ENCODE data around the gene NFKBIE. TPM values are rescaled to one million over a fixed set of nuclear protein-coding genes. Genes with fewer than 3 reads are reported as not detected.

Gene NFKBIE
- total and polyA plus RNA-seq, 2 of the 13 experiments (the other 11 are each of a cell fraction or from before 2014, with no cell fraction given), result 6.7 to 14.5 TPM

GRCh38 chr6:44221291-44221960 is 43.9 kb downstream of the NFKBIE start (continued):
- TF ChIP-seq ZBTB49 (CRISPR knock-in tag; IDR thresholded peaks at IDR 0.05; ENCODE audit: borderline replicate concordance) (no peak), KDM5A (IDR thresholded peaks at IDR 0.05; ENCODE audit: borderline replicate concordance, low read length) (no peak), THAP9 (CRISPR knock-in tag; IDR thresholded peaks at IDR 0.05; ENCODE audit: borderline replicate concordance) (peak; percentile 62; the same call in 1 of the 2 replicates), ZNF430 (CRISPR knock-in tag; IDR thresholded peaks at IDR 0.05) (peak; percentile 69; the same call in 1 of the 2 replicates), UBTF (CRISPR knock-in tag; IDR thresholded peaks at IDR 0.05) (peak; percentile 78), ZBTB4 (CRISPR knock-in tag; IDR thresholded peaks at IDR 0.05; ENCODE audit: borderline replicate concordance) (peak; percentile 91; the same call in 1 of the 2 replicates), ZNF34 (CRISPR knock-in tag; IDR thresholded peaks at IDR 0.05; ENCODE audit: borderline replicate concordance) (no peak), PAWR (CRISPR knock-in tag; IDR thresholded peaks at IDR 0.05; ENCODE audit: borderline replicate concordance) (no peak), SP5 (CRISPR knock-in tag; IDR thresholded peaks at IDR 0.05; ENCODE audit: borderline replicate concordance, low read depth) (peak; percentile 41; the same call in 1 of the 2 replicates), SSRP1 (CRISPR knock-in tag; IDR thresholded peaks at IDR 0.05) (peak; percentile 80; the same call in 1 of the 2 replicates), ZFP62 (CRISPR knock-in tag; IDR thresholded peaks at IDR 0.05) (no peak)

Data from HepG2 (cell line).